ENCODE results near the gene LCMT1.

The LCMT1 gene

DNA sequence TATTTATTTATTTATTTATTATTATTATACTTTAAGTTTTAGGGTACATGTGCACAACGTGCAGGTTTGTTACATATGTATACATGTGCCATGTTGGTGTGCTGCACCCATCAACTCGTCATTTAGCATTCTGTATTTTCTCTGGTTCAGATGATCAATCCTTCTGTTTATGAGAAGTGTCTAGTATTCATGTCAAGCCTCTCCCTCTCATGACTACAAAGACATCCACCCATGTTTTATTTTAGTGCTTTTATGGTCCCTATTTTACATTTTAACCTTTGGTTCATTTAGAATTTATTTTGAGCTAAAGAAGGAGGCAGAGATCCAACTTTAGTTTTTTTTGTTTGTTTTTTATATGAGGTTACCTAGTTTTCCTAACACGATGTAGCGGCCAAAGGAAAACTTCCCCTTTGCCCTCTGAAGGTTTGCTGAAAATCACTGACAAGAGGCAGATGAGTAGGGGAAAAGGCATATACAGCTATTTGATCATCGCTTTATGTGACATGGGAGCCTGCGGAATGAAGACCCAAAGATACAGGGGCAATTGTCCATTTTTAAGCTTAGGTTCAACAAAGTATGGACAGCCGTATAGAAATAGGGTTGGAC lies 82.8 kb downstream of the LCMT1 start:
- no peak for DNase-seq (ENCODE audit: low spot score)

DNA sequence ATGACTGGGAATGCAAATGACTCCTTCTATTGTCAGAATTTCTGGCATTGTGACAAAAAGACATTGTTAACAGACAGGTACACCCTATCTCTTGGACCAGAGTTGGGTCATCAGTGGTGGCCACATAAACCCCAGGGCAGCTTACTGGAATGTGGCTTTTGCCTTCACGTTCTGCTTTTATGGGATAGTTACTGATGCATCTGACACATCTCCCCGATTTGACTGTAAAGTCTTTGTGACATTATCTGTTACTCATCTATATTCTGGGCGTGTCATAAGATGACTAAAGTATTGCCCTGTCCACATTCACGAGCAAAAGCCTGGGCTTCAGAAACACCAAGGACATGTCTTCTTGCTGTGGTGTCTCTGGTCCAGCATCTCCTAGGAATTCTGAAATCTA lies 86.5 kb downstream of the LCMT1 start:
- peak; percentile 35 for DNase-seq (ENCODE audit: low spot score)

DNA sequence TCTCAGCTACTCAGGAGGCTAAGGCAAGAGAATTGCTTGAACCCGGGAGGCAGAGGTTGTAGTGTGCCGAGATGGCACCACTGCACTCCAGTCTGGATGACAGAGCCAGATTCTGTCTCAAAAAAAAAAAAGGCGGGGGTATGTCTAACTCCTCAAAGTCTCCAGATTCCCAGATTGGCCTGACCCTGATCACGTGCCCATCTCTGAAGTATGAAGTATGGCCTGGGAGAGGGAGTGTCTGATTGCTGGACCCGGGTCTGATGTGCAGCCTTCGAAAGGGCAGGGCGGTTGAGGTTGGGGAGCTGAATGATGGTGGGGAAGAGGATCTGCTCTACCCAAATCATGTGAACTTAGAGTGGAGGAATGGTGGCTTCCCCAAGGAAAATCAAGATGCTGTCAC lies 87.9 kb downstream of the LCMT1 start:
- no peak for DNase-seq (ENCODE audit: low spot score)

DNA sequence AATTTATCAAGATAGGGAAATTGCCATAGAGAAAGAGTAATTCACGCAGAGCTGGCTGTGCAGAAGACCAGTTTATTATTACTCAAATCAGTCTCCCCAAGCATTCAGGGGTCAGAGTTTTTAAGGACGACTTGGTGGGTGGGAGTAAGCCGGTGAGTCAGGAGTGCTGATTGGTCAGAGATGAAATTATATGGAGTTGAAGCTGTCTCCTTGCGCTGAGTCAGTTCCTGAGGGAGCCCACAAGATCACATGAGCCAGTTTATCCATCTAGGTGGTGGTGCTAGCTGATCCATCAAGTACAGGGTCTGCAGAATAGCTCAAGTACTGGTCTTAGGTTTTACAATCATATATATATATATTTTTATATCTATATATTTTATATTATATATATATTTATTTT lies 99.2 kb downstream of the LCMT1 start:
- no peak for DNase-seq (ENCODE audit: low spot score)

DNA sequence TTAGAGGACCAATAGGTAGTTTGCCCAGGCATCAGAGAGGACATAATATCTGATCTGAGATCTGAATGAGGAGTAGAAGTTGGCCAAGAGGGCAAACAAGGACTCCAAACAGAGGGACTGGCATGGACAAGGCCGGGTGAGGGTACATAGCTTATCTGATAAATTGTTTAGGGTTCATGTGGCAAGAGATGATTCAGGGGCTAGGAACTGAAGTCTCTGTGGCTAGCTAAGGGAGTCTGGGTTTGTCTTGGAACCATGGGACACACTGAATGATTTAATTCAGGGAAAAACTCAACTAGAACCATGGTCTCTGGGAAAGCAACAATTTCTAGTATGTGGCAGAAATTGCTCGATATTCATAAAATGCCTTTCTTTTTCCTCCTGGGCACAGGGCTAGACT lies 101.1 kb downstream of the LCMT1 start:
- no peak for DNase-seq (ENCODE audit: low spot score)

DNA sequence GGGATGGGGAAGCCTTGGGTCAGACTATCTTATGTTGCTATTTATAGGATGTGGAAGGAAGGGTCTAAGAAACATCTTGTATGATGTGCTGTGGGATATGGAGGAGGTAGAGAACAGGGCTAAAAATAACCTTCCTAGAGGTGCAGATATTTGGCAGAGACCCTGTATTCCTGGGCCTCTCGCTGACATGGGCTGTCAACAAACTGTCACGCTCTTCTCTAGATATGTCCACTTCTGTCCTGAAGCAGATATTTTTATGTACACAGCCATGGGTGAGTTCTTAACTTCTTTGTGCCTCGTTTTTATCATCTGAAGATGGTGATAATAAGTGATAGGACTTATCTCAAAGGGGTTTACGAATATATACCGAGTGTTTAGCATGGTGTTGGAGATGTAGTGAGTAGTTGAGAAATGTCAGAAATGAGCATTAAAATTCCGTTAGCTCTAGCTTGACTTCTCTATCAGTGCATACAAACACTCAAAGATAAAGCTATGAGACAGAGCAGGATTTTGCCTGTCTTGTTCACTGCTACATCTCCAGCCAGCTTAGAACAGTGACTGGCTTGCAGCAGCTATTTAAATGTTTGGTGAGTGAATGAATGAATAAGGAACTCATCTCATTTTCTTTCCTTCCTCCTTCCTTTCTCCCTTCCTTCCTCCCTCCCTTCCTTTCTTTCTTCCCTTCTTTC lies 102.3 kb downstream of the LCMT1 start:
- DNase-seq (ENCODE audit: low spot score): no peak

DNA sequence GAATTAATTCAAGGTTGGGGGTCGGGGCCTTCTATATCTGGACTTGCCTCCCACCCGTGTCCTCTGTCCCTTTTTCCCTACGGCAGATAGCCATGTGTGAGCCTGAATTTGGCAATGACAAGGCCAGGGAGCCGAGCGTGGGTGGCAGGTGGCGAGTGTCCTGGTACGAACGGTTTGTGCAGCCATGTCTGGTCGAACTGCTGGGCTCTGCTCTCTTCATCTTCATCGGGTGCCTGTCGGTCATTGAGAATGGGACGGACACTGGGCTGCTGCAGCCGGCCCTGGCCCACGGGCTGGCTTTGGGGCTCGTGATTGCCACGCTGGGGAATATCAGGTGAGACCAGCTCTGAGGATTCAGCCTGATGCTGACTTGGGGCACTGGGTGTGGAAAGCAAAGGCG lies 105.6 kb downstream of the LCMT1 start:
- DNase-seq (ENCODE audit: low spot score): no peak

DNA sequence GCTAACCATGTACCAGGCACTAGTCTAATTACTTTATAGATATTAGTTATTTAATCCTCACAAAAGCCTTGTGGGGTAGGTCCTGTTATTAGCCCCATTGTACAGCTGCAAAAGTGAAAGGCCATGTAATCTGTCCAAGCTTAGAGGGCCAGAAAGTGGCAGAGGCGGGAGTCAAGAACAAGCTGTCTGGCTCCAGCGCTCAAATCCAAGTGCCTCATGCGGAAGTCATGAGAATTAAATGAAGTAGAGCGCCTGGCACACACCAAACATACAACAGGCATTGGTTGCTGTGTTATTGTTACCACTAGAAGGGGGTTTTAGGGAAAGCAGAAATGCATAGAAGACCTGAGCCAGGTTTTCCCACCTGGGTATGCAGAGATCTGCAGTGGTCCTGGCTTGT lies 106.4 kb downstream of the LCMT1 start:
- no peak for DNase-seq (ENCODE audit: low spot score)

DNA sequence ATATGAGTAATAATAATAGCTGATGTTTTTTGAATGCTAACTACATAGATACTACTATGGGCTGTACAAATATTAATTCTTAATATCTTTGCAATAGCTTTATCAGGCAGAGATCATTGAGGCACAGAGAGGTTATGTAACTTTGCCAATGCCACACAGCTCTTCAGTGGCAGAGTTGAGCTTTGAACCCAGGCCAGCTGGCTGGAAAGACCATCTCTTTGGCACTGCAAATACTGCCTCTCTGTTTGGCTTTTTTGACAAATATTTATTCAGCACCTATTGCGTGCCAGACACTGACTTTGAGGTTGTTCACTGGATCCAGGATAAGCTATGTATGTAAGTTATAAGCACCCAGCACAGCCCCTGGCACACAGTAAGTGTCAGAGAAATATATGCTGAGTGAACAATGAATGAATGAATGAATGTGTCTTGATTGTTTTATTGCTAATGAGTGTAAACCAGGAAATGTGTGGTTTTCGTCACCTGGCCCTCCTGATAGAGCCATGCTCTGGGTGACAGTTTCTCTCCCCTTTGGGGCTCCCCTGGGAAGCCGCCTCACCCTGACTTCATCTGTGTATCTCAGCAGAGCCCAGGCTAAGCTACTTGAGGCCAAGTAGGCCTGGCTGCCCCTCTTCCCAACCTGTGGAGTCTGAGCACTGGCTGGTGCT lies 107.7 kb downstream of the LCMT1 start:
- no peak for DNase-seq (ENCODE audit: low spot score)

DNA sequence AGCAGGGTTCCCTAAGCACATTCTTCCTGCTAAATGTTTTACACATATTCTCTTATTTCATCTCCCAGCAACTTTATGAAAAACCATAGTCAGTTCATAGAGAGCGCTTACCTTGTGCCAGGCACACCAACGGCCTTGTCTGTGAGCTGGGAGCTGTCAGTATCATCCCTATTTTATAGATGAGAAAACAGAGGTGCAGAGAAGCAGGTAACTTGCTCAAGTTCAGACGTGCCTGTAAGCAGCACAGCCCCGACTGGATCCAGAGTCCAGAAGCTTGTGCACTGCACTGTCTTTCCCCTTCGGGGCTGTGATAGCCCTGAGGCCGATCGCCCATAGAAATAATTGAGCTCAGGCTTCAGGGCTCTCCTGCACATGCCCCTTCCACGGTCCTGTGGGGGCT lies 111.4 kb downstream of the LCMT1 start:
- no peak for DNase-seq (ENCODE audit: low spot score)

DNA sequence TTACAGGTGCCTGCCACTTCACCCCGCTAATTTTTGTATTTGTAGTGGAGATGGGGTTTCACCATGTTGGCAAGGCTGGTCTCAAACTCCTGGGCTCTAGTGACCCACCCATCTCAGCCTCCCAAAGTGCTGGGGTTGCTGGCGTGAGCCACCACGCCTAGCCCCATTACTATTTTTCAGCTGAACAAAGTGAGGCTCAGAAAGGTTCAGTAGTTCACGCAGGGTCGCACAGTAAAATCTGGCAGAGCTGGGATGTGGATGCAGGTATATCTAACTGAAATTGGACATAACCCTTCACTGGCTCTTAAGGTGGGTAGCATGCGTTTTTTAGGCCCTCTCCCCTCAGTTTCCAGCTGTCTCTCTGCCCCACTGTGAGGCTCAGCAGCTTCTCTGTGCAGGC lies 112.4 kb downstream of the LCMT1 start:
- no peak for DNase-seq (ENCODE audit: low spot score)

DNA sequence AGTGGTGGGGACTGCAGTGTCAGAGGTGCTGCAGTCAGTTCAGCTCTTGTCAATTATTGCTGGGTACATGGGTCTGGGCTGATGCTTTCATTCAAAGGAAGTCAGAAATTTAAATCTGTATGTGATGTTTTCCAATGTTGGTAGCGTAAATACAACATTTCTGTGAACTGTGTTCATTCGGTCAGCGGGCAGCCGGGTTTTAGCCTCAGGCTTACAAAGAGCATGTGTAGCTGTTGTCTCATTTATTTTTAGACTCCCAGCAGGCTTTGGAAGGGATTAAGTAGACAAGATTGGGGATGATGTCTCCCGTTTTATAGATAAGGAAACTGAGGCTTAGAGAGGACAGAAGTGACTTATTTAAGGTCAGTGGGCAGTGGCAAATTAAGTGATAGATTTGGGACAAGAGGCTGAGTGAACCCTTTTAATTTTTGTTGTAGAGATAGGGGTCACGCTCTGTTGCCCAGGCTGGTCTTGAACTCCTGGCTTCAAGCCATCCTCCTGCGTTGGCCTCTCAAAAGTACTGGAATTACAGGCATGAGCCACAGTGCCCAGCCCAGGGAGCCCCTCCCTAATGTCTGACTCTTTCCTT lies 113.3 kb downstream of the LCMT1 start:
- no peak for DNase-seq (ENCODE audit: low spot score)
